GM18499 (cell line): ENCODE measurements around the gene HSPG2.

Source experiments
- ATAC-seq: cut with Tn5 transposase; IDR thresholded peaks from one replicate; pipeline ENCODE4 v1.9.1; 2021; ENCODE audit warnings: moderate number of reproducible peaks; ENCODE audit not compliant: insufficient read depth, unreplicated experiment

HSPG2 gene

GRCh38 chr1:21886486-21887215 is 50.5 kb downstream of the HSPG2 start:
- ATAC-seq, result no peak

GRCh38 chr1:21885236-21886037 is 51.7 kb downstream of the HSPG2 start:
- ATAC-seq, result no peak

GRCh38 chr1:21884456-21885235 is 52.5 kb downstream of the HSPG2 start:
- no peak for ATAC-seq

- no peak for ATAC-seq
These were observed 54.2 kb downstream of the HSPG2 start for GRCh38 chr1:21882721-21883415.

- ATAC-seq, result no peak
These were observed 55.9 kb downstream of the HSPG2 start for GRCh38 chr1:21881250-21881649.

- ATAC-seq, result no peak
These were observed 56.5 kb downstream of the HSPG2 start for GRCh38 chr1:21880619-21880970.

- no peak for ATAC-seq
These were observed 57.0 kb downstream of the HSPG2 start for GRCh38 chr1:21879928-21880618.

- ATAC-seq, result no peak
These were observed 58.2 kb downstream of the HSPG2 start for GRCh38 chr1:21878840-21879478.

- ATAC-seq, result no peak
These were observed 58.9 kb downstream of the HSPG2 start for GRCh38 chr1:21878009-21878773.

GRCh38 chr1:21876267-21876666 is 60.8 kb downstream of the HSPG2 start:
- no peak for ATAC-seq

- ATAC-seq, result no peak
These were observed 61.5 kb downstream of the HSPG2 start for GRCh38 chr1:21875621-21876063.

- no peak for ATAC-seq
These were observed 62.1 kb downstream of the HSPG2 start for GRCh38 chr1:21874778-21875547.

GRCh38 chr1:21874328-21874727 is 62.8 kb downstream of the HSPG2 start:
- no peak for ATAC-seq

GRCh38 chr1:21873761-21874160 is 63.3 kb downstream of the HSPG2 start:
- no peak for ATAC-seq

GRCh38 chr1:21873174-21873573 is 63.9 kb downstream of the HSPG2 start:
- ATAC-seq, result no peak

GRCh38 chr1:21872445-21873079 is 64.5 kb downstream of the HSPG2 start:
- ATAC-seq, result no peak

- no peak for ATAC-seq
These were observed 65.2 kb downstream of the HSPG2 start for GRCh38 chr1:21871943-21872342.
